Measurements from ENCODE around the gene ASPRV1.

DNA sequence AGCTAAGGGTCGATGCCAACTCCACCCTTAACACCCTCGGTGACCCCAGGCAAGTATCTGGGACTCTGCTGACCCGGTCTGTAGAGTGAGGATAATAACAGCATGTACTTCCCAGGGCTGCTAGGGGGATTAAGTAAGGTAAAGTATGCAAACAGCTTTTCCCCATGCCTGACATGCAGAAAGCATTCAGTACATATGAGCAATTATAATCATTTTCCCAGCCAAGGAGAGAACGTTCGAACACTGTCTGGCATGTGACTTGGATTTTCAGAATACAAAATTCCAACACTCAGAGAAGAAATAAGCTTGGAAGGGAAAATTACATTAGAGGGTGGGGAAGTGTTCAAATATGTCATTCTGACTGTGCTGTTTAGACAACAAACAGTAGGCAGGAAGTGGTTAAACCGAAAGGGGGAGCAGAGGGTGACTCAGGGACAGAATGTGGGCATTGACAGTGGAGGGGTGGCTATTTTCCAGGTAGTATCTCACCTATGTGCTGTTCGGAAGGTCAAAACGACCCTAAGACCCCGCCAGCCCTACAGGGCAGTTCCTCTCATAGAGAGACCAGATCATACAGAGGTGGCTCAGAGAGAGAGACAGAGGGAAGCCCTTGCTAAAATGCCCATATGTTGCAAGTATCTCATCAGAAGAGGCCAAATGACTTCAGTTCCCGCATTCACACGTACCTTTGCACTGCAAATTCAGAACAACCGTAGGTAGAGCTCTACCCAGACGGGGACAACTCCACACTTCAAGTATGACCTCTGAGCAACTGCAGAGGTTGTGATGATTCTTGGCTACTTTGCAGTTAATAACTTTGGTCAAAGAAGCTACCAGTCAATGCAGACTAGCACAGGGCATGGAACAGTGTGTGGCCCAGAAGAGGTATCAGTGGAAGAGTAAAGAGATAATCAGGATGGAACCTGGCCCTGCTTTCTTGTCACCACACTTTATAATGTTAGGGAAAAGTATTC lies 14.8 kb downstream of the ASPRV1 start:
- TF ChIP-seq POLR2A (IDR thresholded peaks at IDR 0.05; ENCODE audit: low read length) = no peak
- TF ChIP-seq GATA1 (IDR thresholded peaks at IDR 0.05; ENCODE audit: low read depth, low read length) = no peak

Data from erythroblast (primary cell).